HG03342 (cell line): ENCODE measurements around the gene MYB.

Experiments used
- ATAC-seq: cut with Tn5 transposase; IDR thresholded peaks from one replicate; pipeline ENCODE4 v1.9.1; 2021; ENCODE audit warnings: mild to moderate bottlenecking, moderate library complexity; ENCODE audit not compliant: unreplicated experiment

MYB gene

DNA sequence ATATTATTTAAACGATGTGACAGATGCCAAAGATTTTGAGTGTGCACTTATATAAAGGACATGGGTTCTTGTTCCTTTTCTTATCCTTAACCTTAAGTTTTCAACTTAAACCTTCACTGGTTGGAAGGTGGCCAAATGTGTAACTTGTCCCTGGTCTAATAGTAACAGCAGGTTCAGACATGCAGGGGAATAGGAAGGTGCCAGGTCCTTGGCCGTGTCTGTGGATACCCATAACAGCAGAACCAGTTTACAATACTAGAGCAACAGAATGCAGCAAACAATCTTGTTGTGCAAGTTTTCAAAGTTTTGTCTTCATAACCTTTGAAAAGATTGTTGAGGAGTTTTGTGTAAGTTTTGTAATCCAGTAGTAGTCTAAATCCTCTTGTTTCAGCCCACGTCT lies 4.4 kb downstream of the MYB start:
- ATAC-seq, result no peak

DNA sequence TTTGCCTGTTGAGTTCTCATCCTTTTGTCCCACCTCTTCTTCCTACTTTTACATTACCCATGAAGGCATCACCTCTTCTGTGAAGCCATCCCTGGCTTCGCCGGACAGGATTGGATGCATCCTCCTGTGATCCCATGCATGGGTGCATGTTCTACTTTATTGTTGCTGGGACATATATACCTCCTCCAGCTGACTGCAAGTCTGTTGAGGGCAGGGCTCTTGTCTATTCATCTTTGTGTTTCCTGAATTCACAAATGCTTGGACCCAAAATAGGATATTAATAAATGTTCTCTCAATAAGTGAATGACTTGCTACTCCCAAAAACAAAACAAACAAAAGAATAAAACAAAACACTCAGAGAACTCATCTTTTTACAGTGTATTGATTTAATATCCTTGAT lies 5.1 kb downstream of the MYB start:
- no peak for ATAC-seq

DNA sequence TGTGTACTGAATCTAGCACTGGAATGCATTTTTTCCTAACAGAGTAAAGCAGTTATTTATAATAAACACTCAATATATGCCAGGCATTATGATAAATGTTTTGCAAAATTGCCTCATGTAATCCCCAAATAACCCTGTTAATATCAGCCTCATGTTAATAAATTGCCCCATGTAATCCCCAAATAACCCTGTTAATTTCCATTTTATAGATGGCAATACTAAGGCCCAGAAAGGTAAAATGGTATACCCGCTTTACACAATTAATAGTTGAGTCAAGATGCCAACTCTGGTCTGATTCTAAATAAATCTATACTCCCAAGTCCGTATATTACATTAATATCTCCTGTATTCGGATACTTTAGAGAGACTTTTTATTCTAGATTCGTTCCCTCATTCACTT lies 6.3 kb downstream of the MYB start:
- ATAC-seq, result no peak

DNA sequence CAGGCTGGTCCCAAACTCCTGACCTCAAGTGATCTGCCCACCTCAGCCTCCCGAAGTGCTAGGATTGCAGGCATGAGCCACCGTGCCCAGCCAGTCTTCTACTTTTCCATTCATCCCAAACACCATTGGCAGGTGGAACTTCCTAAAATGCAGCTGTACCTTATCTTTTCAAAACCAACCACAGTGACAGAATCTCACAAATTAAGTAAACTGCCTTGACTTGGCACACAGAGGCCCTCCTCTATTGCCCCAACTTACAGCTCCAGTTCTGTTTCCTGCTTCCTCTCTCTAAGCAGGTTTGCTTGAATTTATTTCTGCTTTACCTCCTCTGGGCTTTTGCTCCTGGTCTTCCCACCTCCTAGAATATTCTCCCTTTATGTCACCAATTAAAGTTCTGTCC lies 7.6 kb downstream of the MYB start:
- ATAC-seq, result no peak

DNA sequence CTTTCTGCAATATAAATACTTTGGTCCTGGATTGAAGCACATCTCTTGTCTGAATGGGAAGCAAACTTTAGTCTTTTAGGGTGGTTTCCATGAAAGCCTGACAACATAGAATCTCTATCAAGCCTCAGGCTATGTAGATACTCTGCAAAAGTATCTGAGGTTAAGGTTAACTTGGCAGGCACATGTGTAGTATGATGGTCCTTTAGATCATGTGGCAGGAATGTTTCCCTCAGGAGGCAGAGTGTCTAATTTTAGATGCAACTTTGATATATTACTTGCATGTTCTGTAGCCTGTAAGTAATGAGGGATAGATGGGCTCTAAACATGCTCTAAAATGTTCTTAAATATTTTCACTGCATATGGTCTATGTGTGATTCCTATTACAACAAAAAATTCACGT lies 8.2 kb downstream of the MYB start:
- ATAC-seq, result no peak

DNA sequence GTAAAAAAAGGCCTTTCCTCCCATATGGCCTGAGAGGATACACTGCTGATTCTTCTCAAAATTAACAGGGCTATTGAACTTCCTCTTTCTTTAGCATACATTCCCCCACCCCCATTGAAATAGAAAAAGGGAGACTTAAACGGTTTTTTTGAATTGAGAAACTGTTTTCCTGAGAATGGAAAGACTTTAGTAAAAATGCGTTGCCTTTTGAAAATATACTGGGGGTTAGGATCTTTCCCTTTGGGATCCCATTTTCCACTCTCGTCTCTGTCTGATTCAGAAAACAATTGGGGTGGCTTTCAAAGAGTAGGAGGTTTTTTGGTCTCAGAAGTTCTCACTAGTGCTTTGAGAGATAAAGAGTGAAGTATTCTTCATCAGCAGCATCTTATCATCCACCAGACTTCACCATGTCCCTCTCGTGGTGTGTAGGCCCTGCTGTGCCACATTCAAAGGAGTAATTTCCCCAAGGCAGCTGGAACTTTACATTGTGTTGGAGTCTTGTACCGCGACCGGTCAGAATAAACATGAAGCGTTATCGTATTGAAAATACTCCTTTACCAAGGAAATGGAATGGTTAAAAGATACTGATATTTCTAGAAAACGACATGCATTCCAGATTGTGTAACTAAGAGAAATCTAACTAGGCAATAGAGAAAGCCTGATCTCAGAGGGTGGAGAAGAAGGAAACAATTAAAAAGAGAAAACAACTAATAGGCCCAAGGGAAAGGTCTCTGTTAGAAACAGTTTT lies 10.6 kb downstream of the MYB start:
- peak; percentile 48 for ATAC-seq

DNA sequence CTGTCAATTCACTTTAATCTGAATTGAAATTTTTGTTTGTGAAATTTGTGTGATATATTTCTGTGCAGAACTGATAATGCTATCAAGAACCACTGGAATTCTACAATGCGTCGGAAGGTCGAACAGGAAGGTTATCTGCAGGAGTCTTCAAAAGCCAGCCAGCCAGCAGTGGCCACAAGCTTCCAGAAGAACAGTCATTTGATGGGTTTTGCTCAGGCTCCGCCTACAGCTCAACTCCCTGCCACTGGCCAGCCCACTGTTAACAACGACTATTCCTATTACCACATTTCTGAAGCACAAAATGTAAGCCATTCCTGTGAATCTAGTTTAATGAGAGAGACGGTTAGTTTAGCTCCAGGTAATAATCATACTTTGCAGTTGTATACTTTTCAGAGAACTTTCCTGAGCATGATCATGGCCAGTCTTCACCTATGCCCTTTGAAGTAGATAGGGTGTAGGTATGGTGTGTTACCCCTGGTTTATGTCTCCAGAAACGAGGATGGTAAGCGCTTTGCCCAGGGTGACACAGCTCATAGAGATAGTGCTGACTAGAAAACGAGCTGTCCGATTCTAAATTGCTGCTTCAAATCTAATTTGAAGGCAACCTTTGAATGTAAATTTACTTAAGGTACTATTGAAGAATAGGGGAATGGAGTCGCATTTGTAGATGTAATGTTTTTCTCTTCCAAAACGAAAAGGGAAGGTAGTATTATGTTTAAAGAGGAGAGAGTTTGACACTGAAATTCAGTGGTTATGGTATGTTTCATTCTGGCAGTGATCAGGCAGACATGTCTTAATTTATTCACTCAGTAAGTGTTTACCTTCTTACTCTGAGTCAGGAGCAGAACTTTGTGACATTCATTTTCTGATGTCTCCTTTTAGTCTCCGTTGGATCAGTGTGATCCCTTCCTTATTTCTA lies 11.4 kb downstream of the MYB start:
- ATAC-seq, result no peak

DNA sequence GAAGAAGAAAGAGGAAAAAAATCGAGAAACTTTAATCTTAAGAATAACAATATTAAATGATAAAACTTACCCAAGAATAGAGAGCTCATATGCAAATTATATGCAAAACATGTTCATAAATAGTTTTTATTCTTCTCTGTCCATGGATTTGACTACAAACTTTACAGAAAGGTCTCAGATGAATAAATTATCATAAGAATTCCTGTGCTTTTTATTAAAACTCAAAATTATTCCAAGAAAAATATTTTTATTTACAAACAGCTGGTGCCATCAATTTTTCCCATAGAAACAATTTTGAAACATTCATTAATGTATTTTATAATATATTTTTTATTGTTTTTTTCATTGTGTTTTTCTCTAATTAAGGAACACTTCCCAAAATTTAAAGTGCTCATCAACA lies 12.1 kb downstream of the MYB start:
- no peak for ATAC-seq

DNA sequence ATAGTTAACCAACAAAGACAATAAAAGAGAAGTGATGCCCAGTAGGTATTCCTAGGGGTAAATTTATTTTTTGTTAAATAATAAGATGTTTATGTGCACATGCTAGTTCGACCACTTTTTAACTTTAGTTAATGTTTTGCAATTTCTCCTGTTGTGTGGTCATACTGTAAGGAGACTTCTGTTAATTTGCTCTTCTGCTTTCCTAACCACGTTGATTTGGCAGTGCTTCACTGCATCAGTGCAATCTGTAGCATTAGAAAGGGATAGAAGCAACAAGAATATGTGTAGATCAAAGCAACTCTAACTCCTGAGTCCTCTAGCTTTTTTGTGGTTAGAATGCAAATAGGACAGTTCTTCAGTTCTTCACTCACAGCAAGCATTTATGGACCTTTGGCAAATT lies 13.9 kb downstream of the MYB start:
- no peak for ATAC-seq

GRCh38 chr6:135195522-135195921 lies 14.4 kb downstream of the MYB start:
- no peak for ATAC-seq

- ATAC-seq, result no peak
Measured at GRCh38 chr6:135196739-135197510, 15.8 kb downstream of the MYB start.

DNA sequence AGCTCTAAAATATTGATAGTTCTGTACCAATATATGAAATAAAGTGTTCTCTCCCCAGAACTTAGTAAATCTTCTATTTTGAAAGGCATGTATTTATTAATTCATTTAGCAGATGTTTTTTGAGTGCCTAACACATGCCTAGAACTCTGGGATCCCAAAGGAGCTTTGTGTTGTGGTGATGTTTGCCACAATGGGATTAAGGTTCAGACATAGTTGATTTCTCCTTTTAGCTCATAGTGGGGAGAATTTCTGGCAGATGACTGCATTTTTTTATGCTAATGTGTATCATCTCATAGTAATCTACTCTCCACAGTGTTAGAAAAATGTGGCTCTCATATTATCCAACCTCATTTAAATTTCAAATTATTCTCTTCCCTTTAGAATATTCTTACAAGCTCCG lies 21.7 kb downstream of the MYB start:
- no peak for ATAC-seq

DNA sequence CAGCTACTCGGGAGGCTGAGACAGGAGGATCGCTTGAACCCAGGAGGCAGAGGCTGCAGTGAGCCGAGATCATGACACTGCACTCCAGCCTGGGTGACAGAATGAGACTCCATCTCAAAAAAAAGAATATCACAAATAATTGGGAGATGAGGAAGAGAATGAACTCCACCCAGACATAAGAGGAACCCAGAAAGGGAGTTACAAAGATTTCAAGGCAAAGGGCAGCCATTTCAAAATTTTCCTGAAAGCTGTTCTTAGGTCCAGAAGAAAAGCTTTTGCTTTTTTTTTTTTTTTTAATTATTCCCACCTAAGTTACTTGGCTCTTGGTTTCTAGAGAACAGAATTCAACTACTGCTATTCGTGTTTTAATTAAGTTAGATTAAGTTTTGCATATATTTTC lies 23.8 kb downstream of the MYB start:
- no peak for ATAC-seq

- ATAC-seq, result no peak
Measured at GRCh38 chr6:135209803-135210202, 28.7 kb downstream of the MYB start.

DNA sequence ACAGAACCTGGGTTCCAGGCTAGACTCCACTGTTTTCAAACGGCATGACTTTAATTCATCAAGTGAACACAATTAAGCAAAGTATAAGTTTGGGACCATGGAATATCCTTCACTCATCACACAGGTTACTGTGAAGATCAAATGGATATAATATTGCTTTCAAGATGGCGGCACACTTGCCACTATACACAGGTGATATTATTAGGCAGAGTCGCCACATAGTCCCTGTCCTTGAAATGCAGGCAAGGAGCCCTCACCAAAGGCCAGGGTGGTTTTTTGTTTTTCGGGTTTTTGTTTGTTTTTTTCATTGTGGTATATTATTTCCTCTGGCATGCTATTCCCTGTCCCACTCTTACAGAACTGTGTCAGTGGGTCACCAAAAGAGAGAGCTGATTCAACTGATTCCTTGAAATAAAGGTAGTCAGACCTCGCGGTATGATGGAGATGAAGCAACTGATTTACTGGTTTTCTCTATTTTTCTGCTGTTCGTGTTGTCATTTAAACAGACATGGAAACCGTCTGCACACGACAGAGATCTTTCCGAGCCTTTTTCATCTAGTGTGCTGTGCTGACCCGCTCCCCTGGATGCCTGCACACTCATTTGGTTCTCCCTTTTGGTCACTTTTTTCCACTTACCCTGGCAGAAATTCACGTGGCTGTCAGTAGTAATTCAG lies 29.7 kb downstream of the MYB start:
- ATAC-seq, result no peak

GRCh38 chr6:135211306-135211702 lies 30.2 kb downstream of the MYB start:
- no peak for ATAC-seq

GRCh38 chr6:135212020-135212806 lies 31.1 kb downstream of the MYB start:
- no peak for ATAC-seq

DNA sequence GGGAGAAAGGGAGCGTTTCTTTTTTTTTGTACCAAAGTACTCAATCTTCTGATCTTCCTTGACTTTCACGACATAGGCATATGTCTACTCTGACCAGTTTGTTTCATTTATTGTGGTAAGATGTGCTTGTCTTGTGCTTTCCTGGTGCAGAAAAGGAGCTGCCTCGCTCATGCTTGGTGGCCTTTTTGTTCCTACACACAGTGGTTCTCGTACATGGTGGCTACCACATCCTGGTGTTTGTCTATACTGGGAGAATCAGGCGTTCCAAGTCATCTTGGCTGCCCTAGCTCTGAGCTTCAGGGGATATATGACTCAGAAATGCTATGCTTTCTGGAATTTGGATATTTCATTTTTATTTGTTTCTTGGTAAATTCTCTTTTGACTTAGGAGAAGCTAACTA lies 31.8 kb downstream of the MYB start:
- ATAC-seq, result no peak

DNA sequence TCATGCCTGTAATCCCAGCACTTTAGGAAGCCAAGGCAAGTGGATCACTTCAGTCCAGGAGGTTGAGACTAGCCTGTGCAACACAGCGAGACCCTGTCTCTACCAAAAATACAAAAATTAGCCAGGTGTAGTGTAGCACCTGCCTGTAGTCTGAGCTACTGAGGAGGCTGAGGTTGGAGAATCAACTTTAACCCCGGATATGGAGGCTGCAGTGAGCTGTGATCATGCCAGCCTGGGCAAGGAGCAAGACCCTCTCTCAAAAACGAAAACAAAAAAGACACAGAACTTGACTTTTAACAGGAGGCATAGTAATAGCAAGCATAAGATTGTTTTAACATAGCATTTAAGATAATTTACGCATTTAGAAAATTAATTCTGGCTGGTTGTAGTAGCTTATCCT lies 32.5 kb downstream of the MYB start:
- ATAC-seq, result no peak

DNA sequence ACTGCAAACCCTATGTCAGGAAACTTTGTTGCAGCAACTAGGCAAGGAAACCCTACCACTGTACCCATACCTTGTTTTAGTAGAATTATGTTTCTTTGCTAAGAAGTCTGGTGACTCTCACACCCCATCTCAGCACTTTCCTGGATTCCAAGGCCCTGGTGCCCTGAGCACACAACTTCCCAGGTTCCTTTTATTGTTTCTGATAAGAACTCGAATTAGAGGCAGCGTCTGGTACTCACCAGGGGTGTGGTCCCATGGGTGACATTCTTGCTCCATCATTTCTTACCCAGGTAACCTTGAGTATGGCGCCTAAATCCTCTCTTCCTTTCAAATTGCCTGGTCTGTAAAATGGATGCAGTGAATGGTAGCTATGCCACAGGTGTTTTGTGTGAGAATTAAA lies 34.1 kb downstream of the MYB start:
- no peak for ATAC-seq
